ENCODE measurements around the gene CTNNBIP1.
A peak's percentile ranks its signal among the peaks of the same experiment; 100 is the strongest.
"Not testable (repeated sequence)": the region's sequence is repeated elsewhere in the genome, so short reads cannot be mapped to it uniquely, and the experiment has no call there.

CTNNBIP1 gene, protein sequence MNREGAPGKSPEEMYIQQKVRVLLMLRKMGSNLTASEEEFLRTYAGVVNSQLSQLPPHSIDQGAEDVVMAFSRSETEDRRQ

DNA sequence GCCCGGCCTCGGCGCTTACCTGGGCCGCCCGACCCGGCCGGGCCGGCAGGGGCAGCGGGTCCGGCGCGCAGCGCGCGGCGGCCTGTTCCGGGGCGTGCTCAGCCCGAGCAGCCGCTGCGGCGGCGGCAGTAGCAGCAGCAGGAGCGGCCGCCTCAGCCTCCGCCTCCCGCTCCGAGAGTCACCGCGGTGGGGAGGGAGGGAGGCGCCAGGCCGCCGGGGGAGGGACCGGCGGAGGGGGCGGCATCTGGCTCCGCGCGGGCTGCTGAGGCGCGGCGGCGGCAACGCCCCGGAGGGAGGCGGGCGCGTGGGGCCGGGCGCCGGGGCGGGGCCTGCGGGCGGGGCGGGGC, at the start of gene CTNNBIP1:
CTNNBIP1 (minus strand) TSS at position 194 of the 347 bp plus-strand sequence. CDS start 38,205 bp downstream, outside the sequence.
- no peak for DNase-seq (ENCODE audit: low read depth)

DNA sequence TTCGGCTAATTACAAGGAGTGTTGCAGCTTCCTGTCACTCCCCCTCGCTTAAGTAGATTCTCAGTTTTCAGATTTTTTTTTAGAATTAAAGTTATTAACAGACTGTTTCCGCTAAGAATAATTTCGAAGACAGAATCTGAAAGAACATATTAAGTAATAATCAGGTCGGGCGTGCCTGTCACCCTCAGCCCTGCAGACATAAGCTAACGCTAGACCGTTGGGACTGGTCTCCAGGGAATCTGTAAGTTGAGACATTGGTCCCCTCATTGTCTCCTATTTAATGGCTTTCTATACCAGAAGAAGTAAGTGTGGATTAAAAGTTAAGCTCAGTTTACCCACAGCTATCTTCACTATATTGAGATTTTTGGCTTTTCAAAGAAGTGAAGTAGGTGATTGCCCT, 47.7 kb upstream of the CTNNBIP1 start:
- DNase-seq (ENCODE audit: low read depth): no peak

DNA sequence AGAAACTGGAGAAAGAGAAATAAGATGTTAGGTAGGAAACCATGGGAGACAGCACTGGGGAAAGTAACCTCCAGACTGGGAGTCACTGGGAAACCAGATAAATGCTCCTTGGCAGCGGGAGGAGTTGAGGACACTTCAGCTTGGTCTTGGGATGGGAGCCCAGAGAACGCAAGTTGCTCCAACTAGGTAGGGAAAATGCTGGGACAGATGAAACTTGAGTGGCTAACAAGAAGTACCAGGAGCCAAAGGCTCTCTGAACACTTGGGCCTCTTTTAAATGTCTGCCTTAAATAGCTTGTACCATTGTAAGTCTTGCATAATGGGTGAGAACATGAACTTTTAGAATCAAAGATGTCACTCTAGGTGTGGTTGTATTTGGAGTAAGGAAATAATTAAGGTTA, 36.2 kb upstream of the CTNNBIP1 start:
- DNase-seq (ENCODE audit: low read depth): no peak

DNA sequence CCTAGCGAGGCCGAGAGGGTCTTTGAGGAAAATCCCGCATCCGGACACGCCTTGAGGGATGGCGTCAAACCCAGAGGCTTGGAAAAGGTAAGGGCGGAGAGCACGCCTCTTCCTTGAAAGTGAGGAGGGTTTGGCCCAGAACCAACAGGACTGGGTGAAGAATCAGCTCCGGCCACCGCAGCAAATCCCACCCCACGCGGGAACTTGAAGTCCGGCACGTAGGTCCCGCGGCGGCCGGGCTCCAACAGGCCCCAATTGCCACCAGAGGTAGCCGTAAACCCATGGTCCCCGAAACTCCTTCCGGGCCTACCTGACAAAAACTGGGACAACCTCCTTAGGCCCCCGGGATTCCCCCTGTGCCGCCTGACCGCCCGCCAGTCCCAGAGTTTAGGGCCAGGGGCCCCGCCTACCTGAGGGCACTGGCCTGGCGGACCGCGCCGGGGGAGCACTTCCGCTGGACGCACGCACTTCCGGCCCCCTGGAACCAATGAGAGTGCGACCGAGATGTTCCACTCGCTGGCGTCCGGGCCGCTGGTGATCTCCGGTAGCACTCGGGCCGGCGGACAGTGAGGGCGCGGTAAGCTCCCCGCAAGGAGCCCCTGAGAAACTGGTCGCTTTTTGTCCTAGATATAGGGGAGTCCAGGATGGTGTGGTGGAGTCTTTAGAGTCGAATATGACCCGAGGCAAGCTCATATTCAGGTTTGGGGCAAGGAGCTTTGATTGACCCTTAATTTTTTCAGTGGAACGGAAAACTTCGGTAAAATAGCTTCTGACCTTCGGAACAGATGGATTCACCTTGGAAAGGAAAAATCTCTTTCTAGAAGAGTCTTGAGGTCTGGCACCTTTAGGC, 33.1 kb upstream of the CTNNBIP1 start, which contains the start of the genes LZIC and NMNAT1:
LZIC (minus strand) TSS at position 453 of the 850 bp plus-strand sequence. CDS start 6,772 bp downstream, outside the sequence.
NMNAT1 (plus strand) TSS at position 537 of the 850 bp plus-strand sequence. CDS start 28,599 bp downstream, outside the sequence.
- peak; percentile 91 for DNase-seq (ENCODE audit: low read depth)

DNA sequence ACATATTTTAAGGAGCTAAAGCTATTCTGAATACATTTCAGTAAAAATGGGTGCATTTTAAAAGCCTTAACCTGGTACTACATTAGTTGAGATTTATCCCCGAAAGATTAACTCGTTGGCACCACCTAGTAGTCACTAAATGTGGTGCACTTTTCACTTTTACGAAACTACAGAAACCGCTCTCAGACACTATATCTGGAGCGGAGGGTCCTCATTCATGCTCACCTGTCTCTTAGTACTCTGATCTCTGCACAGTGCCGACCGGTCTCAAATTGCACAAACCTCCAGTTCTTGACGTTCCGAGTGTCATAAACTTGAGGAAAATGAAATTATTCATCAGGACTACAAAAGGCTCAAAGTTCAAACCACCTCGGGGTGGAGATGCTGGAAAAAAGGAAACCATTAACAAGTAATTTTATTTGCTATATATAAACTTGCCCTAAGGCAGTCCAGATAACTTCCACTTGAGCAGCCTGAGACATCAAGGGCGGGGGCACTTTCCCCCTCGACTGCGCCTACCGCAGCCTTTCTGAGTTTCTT, 32.4 kb upstream of the CTNNBIP1 start:
- peak; percentile 62 for DNase-seq (ENCODE audit: low read depth)

DNA sequence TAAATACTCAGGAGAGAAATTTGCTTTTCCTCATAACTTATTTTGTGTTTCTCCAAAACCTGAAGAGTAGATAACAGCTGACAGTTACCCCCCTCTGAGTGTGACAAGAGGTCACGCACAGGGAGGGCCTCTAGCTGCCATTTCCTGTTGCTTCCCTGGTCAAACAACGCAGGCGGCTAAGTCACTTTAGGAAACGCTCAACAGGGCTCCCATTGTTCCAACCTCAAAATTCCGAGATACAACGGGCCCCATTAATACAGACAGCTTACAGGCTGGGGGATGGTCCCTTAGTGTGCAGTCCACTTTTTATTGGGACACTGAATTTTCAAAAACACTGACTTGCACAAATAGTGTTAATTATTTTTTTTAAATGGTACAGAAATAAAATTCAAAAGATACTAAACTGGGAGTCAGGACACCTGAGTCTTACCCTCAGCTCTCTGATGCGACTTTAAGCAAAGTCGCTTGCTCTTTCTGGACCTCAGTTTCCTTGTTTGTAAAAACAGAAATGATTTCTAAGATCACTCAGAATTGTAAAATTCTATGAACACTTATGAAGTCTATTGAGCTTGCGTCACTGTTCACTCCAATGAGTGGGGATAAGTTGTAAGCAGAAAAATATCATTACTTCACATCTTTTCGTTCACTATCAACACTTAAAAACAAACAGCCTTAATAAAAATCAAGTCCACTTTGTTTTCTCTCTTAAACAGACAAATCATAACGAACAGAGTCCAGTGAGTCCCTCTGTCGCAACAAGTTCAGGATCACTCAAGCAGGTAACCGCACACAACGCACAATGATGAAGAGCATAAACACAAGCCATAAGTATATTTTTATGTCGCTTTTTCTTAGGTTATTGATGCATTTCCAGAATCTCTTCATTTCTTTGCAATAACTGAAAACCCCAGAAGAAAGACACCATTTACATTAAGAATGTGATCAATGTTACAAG, 19.6 kb upstream of the CTNNBIP1 start:
- DNase-seq (ENCODE audit: low read depth): no peak

DNA sequence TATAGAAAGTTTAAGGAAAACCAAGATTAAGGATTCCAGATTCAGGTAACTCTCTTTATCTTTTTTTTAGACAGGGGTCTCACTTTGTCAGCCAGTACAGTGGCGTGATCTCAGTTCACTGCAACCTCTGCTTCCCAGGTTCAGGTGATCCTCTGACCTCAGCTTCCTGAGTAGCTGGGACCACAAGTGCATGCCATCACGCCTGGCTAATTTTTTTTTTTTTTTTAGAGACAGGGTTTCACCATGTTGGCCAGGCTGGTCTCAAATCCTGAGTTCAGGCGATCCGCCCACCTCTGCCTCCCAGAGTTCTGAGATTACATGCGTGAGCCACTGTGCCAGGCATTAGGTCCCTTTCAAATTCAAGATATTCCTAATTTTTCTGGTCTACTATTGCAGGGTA, 17.2 kb upstream of the CTNNBIP1 start:
- DNase-seq (ENCODE audit: low read depth): no peak

DNA sequence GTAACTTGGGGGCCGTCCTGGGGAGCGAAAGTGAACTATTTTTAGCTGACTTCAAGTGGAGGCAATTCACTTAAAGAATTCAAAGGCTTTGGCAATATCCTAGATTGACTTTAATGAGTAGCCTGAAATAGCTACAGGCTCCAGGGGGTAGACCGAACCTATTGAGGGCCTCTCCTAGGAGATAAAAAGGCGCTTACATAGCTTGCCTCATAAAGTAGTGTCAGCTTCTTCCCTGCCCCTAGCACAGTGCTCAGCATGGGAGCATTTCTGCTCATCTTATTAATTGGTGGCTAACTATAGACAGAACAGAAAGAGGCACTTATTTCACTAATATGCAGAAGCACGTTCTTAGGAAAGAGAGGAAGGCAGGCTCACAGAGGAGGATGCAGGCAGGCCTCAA, 12.3 kb upstream of the CTNNBIP1 start:
- DNase-seq (ENCODE audit: low read depth): no peak

DNA sequence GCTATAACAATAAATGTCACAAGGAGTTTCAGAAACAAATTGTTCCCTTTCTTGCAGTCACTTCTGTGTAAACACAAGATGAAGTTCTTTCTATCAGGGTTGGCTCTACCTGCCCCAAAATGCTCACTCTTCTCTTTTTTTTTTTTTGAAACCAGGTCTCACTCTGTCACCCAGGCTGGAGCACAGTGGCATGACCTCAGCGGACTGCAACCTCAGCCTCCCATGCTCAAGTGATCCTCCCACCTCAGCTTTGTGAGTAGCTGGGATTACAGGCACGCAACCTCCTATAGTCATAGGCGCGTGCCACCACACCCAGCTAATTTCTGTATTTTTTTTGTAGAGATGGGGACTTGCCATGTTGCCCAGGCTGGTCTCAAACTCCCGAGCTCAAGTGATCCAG, 10.5 kb upstream of the CTNNBIP1 start:
- no peak for DNase-seq (ENCODE audit: low read depth)

DNA sequence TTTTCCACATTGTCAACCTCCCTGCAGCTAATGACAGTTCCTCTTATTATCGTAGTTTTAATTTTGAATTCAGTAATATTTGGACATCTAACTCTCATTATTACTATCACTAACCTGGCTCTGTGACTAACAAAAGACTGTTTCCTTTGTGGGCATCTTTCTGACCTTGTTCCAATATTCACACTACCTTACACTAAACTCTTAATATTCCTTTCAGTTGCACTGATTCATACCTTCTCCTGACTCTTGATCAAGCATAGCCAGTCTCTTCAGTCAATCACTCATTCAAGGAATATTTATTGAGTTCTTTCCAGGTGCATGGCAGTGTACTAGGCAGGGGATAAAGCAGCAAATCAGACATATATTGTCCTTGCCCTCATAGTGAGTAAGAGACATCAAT, 7.8 kb upstream of the CTNNBIP1 start:
- no peak for DNase-seq (ENCODE audit: low read depth)

DNA sequence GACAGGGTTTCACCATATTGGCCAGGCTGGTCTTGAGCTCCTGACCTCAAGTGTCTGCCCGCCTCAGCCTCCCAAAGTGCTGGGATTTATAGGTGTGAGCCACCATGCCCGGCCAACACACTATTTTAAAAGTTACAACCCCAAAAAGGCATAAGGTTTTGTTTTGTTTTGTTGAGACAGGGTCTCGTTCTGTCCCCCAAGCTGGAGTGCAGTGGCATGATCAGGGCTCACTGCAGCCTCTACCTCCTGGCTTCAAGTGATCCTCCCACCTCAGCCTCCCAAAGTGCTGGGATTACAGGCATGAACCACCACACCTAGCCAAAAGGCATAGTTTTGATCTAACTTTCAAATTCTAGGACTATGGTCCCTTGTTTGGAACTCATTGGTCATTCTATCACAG, 7.4 kb upstream of the CTNNBIP1 start:
- DNase-seq (ENCODE audit: low read depth): not testable (repeated sequence)

DNA sequence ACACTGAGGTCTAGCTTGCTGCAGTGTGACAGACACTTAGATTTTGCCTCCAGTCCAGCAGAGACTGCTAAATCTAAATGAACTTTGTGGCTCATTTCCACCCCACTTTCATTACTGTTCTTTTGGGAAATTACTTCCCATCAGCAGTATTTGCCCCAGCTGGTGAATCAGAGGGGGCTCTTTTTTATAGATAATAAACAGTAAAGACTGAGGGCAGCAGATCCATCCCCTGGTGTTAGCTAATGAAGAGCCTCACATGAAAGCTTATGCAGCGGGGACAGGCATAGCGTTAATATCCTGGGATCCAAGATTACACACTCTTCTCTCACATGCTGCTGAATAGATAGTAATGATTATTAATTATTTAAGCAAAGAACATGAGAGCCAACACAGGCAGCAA, 6.4 kb upstream of the CTNNBIP1 start:
- no peak for DNase-seq (ENCODE audit: low read depth)

DNA sequence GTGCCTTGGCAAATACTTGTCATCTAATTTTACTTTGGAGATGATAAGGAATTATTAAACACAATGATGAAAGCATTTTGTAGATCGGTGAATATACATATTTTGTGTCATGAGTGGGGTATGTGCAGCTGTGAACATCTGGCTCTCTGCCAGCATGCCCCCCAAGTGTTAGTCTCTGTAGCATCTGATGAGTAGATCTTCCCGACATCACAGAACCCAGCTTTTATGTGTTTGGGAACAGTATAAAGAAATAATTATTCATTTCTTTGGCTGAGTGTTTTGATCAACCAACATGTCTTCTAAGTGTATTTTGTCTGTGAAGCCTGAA, 4.5 kb upstream of the CTNNBIP1 start:
- DNase-seq (ENCODE audit: low read depth): no peak

DNA sequence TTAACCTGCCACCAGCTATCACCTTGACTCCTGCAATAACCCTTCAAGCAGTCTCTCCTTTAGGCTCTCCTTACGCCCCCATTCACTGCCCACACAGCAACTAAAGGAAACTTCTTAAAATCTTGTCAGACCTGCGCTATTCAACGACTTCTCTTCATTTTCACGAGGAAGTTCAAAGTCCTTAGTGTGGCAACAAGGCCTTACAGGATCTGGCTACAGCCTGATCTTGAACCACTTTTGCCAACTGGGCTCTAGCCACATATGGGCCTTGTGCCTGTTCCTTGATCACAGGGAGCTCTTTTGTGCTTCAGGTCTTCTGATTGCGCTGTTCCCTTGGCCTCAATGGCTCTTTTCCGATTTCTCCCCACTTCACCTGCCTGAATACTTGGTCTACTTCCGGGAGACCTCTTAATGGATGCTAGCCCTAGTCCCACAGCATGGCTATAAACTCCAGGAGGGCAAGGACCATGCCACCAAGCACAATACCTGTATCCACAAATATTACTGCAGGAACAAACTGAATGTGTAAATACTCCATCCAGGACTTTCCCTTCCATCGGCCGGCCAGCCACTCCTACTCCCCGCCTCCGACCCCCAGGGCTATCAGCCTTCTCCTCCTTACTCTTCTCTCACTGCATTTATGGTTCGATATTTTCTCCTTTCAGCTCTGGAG, 2.3 kb upstream of the CTNNBIP1 start:
- no peak for DNase-seq (ENCODE audit: low read depth)

DNA sequence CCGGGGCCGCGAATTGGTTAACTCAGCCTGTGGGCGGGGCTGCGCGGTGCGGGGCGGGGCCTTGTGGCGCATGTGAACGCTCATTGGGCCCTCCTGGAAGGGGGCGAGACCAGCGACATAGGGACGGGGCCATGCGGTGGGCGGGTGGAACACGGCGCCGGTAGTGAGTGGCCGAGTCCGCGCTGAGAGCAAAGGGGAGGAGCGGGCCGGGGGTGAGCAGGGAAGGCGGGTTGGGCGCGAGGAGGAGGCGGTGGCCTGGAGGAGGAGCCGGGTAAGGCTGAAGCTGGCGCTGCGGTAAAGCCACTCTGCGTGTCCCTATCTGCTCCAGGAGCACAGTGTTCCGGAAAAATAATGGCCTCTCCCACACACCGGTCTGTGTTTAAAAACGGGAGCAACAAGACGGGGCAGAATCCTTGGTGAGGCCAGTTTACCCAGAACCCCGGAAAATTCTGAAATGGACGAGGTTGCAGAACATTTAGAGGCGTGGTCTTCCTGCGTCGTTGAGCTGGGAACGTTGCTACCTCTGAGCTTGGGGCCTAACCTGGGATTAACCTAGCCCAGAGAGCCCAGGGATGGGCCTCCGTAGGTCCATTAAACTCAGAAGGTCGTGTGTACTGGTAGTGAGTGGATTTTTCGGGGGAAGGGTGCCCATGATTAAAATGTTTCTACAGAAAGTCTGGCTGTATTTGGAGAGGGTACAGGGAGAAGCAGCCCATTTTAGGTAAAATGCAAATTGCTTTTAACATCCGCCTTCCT, 532 bp upstream of the CTNNBIP1 start:
- peak; percentile 97 for DNase-seq (ENCODE audit: low read depth)

DNA sequence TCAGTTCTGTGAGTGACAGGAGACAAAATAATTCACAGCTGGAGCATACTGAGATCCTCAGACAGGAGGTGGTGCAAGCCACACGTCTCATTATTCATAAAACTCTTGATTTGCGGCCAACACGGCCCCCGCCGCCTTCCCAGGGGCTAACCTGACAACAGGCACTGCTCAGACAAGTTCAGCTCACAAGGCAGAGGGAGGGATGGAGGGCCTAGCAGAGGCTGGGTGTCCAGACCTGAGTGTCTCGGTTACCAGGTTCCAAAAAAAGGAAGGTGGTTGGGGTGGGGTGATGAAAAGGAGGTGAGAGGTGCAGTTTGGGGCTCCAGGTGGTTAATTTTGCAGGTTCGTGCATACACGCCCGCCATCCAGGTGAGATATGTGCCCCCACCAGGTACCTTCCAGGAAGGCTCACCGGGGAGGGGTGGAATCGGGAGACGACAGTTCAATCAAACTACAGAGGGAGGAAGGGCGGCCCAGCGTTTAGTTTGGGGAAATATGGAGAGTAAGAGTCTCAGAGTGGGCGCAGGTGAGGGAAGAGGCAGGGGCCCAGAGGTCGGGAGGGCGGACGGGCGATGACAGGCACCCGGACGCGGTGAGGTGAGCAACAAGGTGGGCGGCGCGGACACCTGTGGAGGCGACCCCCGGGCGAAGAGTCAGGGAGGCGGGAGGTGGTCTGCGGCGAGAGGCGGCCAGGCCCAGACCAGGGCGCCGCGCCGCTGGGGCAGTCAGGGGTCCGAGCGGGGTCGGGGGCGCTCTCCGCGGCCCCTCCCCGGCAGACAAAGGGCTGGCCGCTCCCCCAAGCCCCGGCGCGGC, 629 bp downstream of the CTNNBIP1 start:
- DNase-seq (ENCODE audit: low read depth): no peak

DNA sequence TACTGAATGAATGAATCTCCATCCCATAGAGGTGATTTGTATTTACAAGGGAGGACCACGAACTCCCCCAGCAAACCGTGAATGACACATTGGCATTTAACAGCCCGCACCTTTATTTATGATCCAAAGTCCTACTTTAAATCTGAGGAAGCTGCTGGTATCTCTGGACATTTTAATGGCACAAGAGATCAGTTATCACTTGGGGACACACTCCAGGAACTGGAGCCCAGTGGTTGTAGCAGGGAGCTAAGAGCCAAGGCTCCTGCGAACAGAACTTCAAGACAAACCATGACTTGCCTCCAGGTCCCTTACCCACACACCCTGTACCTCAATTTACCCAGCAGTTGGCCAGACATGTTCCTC, 1.2 kb downstream of the CTNNBIP1 start:
- DNase-seq (ENCODE audit: low read depth): no peak

DNA sequence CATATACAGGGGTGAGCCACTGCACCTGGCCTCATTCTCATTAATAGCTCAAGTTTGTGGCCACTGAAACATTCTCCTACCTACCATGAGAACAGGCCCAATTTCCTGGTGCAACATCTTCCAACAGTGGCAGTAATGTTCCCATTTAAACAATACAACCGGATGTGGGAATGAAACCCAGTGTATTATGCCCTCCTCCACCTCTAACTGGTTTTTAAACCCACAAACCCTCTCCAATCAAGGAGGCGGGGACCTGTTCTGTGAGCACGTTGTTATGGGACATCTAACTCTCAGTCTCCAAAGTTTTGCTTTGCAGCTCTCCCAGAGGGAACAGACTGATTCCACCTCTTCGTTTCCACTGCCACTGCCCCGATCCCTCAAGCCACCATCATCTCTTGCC, 2.6 kb downstream of the CTNNBIP1 start:
- no peak for DNase-seq (ENCODE audit: low read depth)

DNA sequence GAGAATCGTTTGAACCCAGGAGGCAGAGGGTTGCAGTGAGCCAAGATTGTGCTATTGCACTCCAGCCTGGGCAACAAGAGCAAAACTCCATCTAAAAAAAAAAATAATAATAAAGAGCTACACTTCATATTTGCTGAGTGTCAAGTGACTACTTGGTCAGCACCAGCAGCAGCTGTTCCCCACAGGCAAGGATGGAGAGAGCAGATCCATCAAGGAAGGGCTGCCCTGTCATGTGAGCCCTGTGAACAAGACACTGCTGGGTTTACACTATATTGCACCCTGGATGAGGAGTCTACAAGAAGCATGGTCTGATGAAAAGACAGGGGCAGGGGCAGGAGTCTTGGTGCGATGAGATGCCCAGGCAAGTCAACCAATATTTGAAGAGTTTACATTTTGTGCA, 3.6 kb downstream of the CTNNBIP1 start:
- no peak for DNase-seq (ENCODE audit: low read depth)

DNA sequence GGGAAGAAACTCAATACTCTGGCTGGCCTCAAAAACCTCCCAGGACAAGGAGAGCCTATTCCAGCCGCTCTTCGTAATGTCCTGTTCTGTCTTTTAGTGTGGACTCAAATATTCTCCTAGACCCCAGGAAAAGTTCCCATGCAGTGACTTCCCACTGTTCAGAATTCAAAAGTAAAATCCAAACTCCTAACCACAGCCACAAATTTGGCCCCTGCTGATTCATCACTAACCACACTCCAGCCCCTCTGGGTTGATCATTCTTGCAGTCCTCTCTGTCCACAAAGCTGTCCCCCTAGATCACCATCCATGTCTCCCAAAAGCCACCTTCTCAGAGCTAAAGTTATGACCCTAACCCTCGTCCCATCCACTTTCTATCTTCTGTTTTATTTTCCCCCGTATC, 5.1 kb downstream of the CTNNBIP1 start:
- DNase-seq (ENCODE audit: low read depth): no peak

Measured in amniotic epithelial cell (primary cell).